HG02981 (cell line): ENCODE measurements around the gene TMEM128.
A peak's percentile ranks its signal among the peaks of the same experiment; 100 is the strongest.
"Not testable (repeated sequence)": the region's sequence is repeated elsewhere in the genome, so short reads cannot be mapped to it uniquely, and the experiment has no call there.

ENCODE experiments used
- ATAC-seq: cut with Tn5 transposase; IDR thresholded peaks from one replicate; pipeline ENCODE4 v1.9.1; 2021; ENCODE audit warnings: mild to moderate bottlenecking, moderate library complexity; ENCODE audit not compliant: unreplicated experiment

Gene TMEM128

GRCh38 chr4:4248029-4248884 is at the start of gene TMEM128:
TMEM128 (minus strand) TSS chr4:4248223; CDS start chr4:4248202, 21 bp downstream.
- peak; percentile 96 for ATAC-seq

- ATAC-seq = no peak
Observed at GRCh38 chr4:4296283-4296846, 48.3 kb upstream of the TMEM128 start.

GRCh38 chr4:4293279-4293678 is 45.3 kb upstream of the TMEM128 start:
- no peak for ATAC-seq

- peak; percentile 93 for ATAC-seq
Observed at GRCh38 chr4:4289941-4290850, 42.2 kb upstream of the TMEM128 start, which contains the start of the genes LYAR and ZBTB49. LYAR (minus strand) TSS chr4:4290154; CDS start chr4:4283742, 6,412 bp downstream. ZBTB49 (plus strand) TSS chr4:4290251; CDS start chr4:4299946, 9,695 bp downstream.

GRCh38 chr4:4289597-4289940 is 41.5 kb upstream of the TMEM128 start:
- ATAC-seq = peak; percentile 13

GRCh38 chr4:4289055-4289454 is 41.0 kb upstream of the TMEM128 start:
- no peak for ATAC-seq

GRCh38 chr4:4288098-4288497 is 40.1 kb upstream of the TMEM128 start:
- ATAC-seq = no peak

- ATAC-seq = no peak
Observed at GRCh38 chr4:4284827-4285618, 37.0 kb upstream of the TMEM128 start.

GRCh38 chr4:4281787-4282186 is 33.8 kb upstream of the TMEM128 start:
- no peak for ATAC-seq

GRCh38 chr4:4277531-4277930 is 29.5 kb upstream of the TMEM128 start:
- ATAC-seq = no peak

- ATAC-seq = no peak
Observed at GRCh38 chr4:4274226-4274625, 26.2 kb upstream of the TMEM128 start.

- no peak for ATAC-seq
Observed at GRCh38 chr4:4271912-4272311, 23.9 kb upstream of the TMEM128 start.

- no peak for ATAC-seq
Observed at GRCh38 chr4:4270529-4270928, 22.5 kb upstream of the TMEM128 start.

- no peak for ATAC-seq
Observed at GRCh38 chr4:4269856-4270255, 21.8 kb upstream of the TMEM128 start.

GRCh38 chr4:4269331-4269731 is 21.3 kb upstream of the TMEM128 start:
- no peak for ATAC-seq

- no peak for ATAC-seq
Observed at GRCh38 chr4:4268776-4269175, 20.8 kb upstream of the TMEM128 start.

- no peak for ATAC-seq
Observed at GRCh38 chr4:4267981-4268380, 20.0 kb upstream of the TMEM128 start.

- ATAC-seq = peak; percentile 61
Observed at GRCh38 chr4:4260185-4260751, 12.2 kb upstream of the TMEM128 start.

- ATAC-seq = no peak
Observed at GRCh38 chr4:4259484-4260100, 11.6 kb upstream of the TMEM128 start.

GRCh38 chr4:4257705-4258104 is 9.7 kb upstream of the TMEM128 start:
- not testable (repeated sequence) for ATAC-seq
